NCI-H446 treated with DMSO at 0.1 percent for 48 hours (cell line): ENCODE data around the gene RPL35.
"Not testable (repeated sequence)": the region's sequence is repeated elsewhere in the genome, so short reads cannot be mapped to it uniquely, and the experiment has no call there.

Experiments used
- DNase-seq: peaks from one replicate; lab custom pipeline; 2025; lab: John Stamatoyannopoulos, UW

Gene RPL35

DNA sequence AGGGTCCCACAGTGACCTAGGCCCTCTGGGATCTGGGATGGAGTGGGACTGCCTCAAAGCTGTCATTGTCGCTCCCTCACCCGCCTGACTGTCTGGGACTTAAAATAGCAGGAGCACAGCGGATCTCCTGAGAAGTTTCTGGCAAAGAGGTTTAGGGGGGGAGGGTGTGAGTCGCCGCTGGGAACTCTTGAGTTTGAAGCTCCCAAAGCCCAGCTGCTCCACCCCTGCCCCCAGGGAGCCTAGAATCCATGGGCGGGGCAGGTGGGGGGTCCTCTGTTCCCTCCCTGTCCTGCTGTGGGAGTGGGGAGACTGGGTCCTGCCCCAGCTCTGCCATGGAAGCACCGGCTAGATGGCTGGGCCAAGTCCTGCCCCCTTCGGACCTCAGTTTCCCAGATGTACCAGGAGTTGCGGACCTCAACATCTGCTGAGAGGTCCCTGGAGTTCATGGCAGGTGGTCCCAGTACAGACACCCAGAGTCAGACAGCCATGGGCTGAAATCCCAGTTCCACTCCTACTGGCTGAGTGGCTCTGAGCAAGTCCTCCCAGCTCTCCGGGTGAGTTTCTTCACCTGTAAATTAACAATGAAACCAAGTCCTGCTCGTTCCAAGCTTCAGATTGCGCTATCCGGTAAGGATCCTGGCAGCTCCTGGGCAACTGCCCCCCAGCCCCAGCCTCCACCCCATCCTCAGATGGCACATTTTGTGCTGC, 9.5 kb downstream of the RPL35 start:
- DNase-seq = no peak

- no peak for DNase-seq
These were observed 12.0 kb downstream of the RPL35 start for GRCh38 chr9:124849801-124850200.

DNA sequence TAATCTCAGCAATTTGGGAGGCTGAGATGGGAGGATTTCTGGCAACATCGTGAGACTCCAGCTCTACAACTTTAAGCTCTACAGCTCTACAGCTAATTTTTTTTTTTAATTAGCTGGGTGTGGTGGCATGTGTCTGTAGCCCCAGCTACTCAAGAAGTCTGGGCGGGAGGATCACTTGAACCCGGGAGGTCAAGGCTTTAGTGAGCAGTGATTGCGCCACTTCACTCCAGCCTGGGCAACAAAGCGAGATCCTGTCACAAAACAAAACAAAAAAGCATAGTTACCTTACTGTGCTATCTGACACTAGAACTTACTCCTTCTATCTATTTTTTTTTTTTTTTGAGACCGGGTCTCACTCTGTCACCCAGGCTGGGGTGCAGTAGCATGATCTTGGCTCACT, 14.8 kb downstream of the RPL35 start:
- DNase-seq = no peak

- not testable (repeated sequence) for DNase-seq
These were observed 15.3 kb downstream of the RPL35 start for GRCh38 chr9:124846467-124846866.

- no peak for DNase-seq
These were observed 17.5 kb downstream of the RPL35 start for GRCh38 chr9:124844291-124844690.

- no peak for DNase-seq
These were observed 18.2 kb downstream of the RPL35 start for GRCh38 chr9:124843456-124844034.

DNA sequence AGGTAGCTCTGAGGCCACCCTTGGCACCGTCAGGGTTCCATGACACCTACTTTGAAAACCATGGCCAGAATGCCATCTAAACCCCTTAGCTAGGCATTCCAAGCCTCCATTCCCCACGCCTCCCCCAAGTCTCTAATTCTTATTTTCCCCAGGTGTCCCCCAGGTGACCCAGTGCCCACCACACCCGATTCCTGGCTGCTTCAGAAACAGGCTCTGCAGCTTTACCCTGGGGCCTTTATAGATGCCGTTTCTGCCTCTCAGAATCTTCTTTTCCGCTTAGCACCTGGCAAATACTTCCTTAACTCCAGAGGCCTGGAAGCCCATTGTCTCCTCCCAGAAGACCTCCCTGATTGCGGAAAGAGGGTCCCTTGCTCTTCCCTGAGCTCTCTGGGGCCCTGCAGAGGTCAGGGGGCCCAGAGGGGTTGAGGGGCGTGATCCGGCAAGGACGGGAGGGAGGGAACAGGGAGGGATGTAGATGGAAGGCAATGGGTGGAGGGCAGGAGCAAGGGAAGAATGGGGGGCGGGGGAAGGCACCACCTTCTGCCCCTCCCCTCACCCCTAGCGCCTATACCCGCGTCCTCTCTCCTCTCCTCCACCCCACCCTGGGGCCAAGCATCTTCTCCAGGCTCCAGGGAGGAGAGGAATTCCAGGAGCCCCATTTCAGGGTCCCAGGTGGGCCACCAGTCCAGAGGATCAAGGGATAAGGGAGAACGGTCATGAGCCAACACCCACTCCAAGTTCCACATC, 20.5 kb downstream of the RPL35 start:
- no peak for DNase-seq

GRCh38 chr9:124840300-124840833, 21.4 kb downstream of the RPL35 start:
- DNase-seq = no peak

DNA sequence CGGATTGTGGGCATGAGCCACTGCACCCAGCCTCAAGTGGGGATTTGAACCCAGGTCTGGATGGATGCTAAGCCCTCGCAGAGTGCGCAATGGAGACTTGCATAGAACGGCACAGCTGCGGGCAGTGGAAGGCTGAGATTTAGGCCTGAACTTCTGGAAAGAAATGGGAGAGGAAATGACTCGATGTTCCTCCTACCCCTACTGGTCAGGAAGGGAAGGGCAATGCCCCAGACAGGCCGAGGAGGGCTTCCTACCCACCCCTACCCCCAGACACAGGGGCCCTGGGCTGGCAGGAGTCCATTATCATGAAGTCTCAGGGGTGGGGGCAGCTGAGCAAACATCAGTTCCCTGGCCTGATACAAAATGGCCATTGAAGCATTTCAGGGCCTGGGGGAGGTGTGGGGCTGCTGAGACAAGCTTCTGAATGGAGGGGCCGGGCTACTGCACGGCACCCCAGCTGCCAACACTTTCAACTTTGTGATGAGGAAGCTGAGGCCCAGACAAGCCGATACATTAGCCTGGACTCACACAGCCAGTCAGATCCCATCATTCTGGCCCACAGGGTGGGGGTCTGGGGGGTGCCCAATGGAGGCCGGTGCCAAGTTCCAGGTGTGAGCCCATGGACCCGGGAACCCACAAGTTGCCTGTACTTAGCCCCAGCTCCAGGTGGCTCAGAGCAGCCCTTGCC, 22.0 kb downstream of the RPL35 start:
- DNase-seq = no peak

DNA sequence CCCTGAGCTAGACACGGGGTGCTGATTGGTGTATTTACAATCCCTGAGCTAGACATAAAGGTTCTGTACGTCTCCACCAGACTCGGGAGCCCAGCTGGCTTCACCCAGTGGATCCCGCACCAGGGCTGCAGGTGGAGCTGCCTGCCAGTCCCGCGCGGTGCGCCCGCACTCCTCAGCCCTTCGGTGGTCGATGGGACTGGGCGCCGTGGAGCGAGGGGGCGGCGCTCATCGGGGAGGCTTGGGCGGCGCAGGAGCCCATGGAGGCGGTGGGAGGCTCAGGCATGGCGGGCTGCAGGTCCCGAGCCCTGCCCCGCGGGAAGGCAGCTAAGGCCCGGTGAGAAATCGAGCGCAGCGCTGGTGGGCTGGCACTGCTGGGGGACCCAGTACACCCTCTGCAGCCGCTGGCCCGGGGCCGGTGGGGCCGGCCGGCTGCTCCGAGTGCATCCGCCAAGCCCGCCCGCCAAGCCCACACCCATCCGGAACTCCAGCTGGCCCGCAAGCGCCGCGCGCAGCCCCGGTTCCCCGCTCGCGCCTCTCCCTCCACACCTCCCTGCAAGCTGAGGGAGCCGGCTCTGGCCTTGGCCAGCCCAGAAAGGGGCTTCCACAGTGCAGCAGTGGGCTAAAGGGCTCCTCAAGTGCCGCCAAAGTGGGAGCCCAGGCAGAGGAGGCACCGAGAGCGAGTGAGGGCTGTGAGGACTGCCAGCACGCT, 23.0 kb downstream of the RPL35 start:
- not testable (repeated sequence) for DNase-seq

DNA sequence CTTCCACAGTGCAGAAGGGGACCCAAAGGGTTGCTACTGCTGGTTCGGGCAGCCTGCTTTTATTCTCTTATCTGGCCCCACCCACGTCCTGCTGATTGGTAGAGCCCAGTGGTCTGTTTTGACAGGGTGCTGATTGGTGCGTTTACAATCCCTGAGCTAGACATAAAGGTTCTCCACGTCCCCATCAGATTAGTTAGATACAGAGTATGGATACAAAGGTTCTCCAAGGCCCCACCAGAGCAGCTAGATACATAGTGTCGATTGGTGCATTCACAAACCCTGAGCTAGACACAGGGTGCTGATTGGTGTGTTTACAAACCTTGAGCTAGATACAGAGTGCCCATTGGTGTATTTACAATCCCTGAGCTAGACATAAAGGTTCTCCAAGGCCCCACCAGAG, 23.6 kb downstream of the RPL35 start:
- DNase-seq = not testable (repeated sequence)

DNA sequence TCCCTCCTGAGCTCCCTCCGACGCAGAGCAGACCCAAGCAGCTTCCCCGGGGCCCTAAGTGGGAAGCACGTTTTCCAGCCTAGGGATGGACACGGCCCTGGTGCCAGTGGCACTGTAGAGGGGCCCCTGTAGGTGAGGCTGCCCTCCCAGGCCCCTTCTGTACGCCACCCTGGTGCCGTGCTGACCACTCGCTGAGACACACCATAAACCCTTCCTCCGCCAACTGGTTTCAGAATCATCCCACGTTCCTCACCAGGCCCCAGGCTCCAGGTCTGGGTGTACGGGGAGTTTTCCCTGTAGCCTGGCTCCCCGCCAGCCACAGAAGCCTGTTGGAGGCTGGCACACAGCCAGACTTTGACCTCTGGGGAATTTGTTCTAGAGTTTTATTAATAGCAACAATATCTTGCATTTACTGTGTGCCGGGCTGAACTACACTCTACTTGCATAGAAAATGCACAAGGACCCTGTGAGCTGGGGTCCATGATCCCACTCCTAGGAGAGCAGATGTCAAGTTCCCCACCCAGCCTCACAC, 26.7 kb downstream of the RPL35 start:
- no peak for DNase-seq

DNA sequence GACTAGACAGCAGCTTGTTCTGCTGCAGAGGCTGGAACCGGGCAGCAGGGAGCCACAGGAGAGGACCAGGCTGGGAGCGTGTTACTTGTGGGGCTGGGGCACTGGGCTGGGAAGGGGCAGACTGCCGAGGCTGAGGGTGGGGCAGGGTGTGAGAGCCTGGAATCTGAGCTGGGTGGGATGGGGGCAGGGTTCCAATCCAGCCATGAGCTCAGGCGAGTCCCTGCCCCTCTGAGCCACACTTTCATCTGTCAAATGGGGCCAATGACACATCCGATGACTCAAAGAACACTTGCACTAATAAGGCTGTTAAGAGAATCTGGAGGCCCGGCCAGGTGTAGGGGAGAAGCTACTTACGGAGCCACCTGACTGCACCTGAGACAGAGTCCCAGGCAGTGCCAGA, 27.2 kb downstream of the RPL35 start:
- no peak for DNase-seq

DNA sequence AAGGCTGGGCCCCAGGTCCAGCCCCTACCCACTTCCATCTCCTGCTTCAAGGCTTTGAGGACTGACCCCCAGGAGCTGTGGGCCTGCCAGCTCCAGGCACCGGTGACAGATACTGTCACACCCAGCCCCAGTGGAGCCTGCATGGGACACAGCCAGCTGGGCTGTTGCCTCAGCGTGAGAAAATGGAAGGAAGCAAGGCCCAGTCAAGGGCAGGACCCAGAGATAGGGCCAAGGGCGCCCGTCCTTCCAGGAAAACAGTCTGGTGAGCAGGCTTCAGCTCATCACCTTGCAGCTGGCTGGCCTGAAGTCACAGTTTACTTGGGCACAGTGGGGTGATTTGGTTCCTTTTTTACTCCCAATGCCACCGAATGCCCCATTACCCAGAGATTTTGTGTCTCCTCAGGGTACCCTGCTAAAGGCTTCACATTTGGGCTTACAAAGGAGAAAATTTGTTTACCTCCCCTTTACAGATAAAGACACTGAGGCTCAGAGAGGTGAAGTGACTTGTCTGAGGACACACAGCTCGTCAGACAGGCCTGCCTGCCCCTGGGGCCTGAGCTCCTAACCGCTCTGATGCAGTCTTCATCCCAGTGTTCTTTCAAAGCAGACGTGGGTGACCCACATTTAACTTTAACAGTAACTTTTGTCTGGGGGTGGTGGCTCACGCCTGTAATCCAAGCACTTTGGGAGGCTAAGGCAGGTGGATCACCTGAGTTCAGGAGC, 30.0 kb downstream of the RPL35 start:
- DNase-seq = no peak

- DNase-seq = no peak
These were observed 31.2 kb downstream of the RPL35 start for GRCh38 chr9:124830593-124830992.

DNA sequence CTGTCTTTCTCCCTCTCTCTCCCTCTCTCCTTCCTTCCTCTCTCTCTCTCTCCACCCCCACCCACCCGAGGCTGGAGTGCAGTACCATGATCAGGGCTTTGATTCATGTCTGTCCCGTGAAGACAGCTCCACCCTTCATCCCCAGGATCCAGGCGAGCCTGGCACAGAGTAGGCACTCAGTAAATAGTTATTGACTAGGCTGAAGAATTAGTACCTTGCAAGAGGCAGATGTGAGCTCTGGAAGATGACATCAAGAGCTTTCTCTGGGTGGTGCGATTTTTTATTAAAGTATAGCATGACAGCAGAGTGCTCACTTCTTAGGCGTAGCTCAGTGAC, 32.5 kb downstream of the RPL35 start:
- DNase-seq = no peak

GRCh38 chr9:124828489-124829333, 33.0 kb downstream of the RPL35 start:
- no peak for DNase-seq

GRCh38 chr9:124820698-124821623, 40.8 kb downstream of the RPL35 start:
- no peak for DNase-seq
